ENCODE measurements around the gene PARD3. TPM values are rescaled to one million over a fixed set of nuclear protein-coding genes. Genes with fewer than 3 reads are reported as not detected.

The PARD3 gene
- total and polyA plus RNA-seq, 2 donors (not counting 3 experiments of a cell fraction or from before 2014, with no cell fraction given), result 7.3 to 24.1 TPM

DNA sequence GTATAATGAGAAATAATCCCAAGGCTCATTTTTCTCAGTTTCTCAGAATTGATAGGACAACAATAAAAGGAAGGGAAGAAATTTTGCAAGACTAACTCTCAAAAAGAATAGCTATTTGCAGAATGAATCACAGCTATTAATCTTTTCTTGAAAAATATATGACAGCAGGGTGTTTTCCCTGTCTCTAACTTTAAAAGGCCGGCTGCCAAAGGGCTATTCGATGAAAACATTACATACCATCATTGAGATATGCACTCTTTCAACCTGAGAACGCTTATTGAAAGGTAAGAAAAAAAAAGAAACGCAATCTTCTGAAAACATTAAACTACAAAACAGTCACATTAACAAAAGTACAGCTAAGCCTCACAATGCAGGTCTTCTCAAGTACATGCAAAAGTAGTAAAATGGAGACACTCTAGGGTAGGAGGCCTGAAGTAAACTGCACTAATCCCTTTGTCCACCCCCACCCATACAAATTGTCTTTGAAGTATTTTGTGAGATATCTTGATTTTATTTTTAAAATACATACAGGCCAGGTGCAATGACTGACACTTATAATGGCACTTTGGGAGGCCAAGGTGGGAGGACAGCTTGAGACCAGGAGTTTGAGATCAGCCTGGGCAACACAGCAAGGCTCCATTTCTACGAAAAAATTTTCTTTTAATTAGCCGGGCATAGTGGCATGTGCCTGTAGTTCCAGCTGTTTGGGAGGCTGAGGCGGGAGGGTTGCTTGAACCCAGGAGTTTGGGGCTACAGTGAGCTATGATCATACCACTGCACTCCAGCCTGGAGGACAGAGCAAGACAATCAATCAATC is 83.0 kb downstream of the PARD3 start:
- DNase-seq (ENCODE audit: low read depth, low spot score) (peak; percentile 89), FAIRE-seq (peak; percentile 82)
- no peaks in the 10 kb centered on the region for H3K36me3 ChIP-seq (ENCODE audit: control insufficient read depth in 2 of 2, extremely low read depth in 1 of 2, insufficient read depth in 2 of 2, low read length in 2 of 2)
- ChIA-PET CTCF (interaction anchor here (0.8 to 3.2 kb wide), 17 partner anchors 8 to 262 kb away, joined by 3 to 23 read pairs (median 4); no protein-coding TSS in a partner anchor), POLR2A (interaction anchor here (0.5 to 1.1 kb wide), 2 partner anchors 8 to 57 kb away, joined by 4 to 5 read pairs; no protein-coding TSS in a partner anchor)
- intact Hi-C loops (cut with micrococcal nuclease), result loop anchor here (1.0 kb wide), 2 partner anchors 26 to 82 kb away; no protein-coding TSS in a partner anchor
- H3K4me1 ChIP-seq (ENCODE audit: control insufficient read depth, extremely low read depth, insufficient read depth, low read length), result peaks cover 30% of the 10 kb centered on the region
- H3K79me2 ChIP-seq (ENCODE audit: control insufficient read depth, insufficient read depth, low read length), result peaks cover 3% of the 10 kb centered on the region
- dilution Hi-C loops (cut with MboI; ENCODE audit: extremely low pct_ligation_motif_present, low sequenced_read_pairs), result no loop called here
- no peak overlapping the region for H3K9ac ChIP-seq (replicated peaks; ENCODE audit: extremely low read depth, insufficient read depth, low read length)
- no peaks in the 10 kb centered on the region for H3K27me3 ChIP-seq (ENCODE audit: control insufficient read depth in 2 of 2, insufficient read depth in 2 of 2, low read length in 2 of 2)
- H4K20me1 ChIP-seq (replicated peaks; ENCODE audit: control insufficient read depth, extremely low read depth, insufficient read depth, low read length), result no peaks in the 10 kb centered on the region
- no peaks in the 10 kb centered on the region for H3K9me1 ChIP-seq (replicated peaks; ENCODE audit: control insufficient read depth, extremely low read depth, insufficient read depth, low read length)
- peak; percentile 80 for TF ChIP-seq FOS (IDR thresholded peaks at IDR 0.05; ENCODE audit: borderline replicate concordance, insufficient read depth, low read length)
- no peak for TF ChIP-seq MYC (IDR thresholded peaks at IDR 0.05; ENCODE audit: low read depth, low read length)
- TF ChIP-seq POLR2AphosphoS5 (IDR thresholded peaks at IDR 0.05; ENCODE audit: insufficient read depth, low read depth, low read length), result no peak
- TF ChIP-seq JUN (IDR thresholded peaks at IDR 0.05; ENCODE audit: borderline replicate concordance, insufficient read depth, insufficient read length, low read depth), result peak; percentile 68
- peak overlapping the region; percentile 89 for H3K4me2 ChIP-seq (ENCODE audit: insufficient read depth, low read length)
- no peak overlapping the region for H2AFZ ChIP-seq (ENCODE audit: low read depth, low read length)
- peak overlapping the region; percentile 72 for H3K27ac ChIP-seq (ENCODE audit: insufficient read depth, low read depth, low read length)
- H3K9me3 ChIP-seq (replicated peaks; ENCODE audit: control insufficient read depth, insufficient read depth, low read length), result no peaks in the 10 kb centered on the region
- BruUV-seq (replicated peaks), result no TSS peak
- peak overlapping the region in 1 of 3 experiments; percentile 4 for H3K4me3 ChIP-seq (replicated peaks in 1 of 3; ENCODE audit: insufficient read depth in 1 of 3, low read depth in 1 of 3, low read length in 3 of 3)

GRCh38 chr10:34731213-34731612 is 83.9 kb downstream of the PARD3 start:
- peak overlapping the region; percentile 89 for H3K4me2 ChIP-seq (ENCODE audit: insufficient read depth, low read length)
- CTCF ChIA-PET, result interaction anchor here (0.8 to 3.2 kb wide), 15 partner anchors 7 to 263 kb away, joined by 3 to 23 read pairs (median 5); no protein-coding TSS in a partner anchor
- TF ChIP-seq MYC (IDR thresholded peaks at IDR 0.05; ENCODE audit: low read depth, low read length), result no peak
- TF ChIP-seq CTCF (IDR thresholded peaks at IDR 0.05; ENCODE audit: extremely low read depth in 1 of 2, insufficient read depth in 1 of 2, low read depth in 1 of 2, low read length in 2 of 2), result no peak
- no peak for TF ChIP-seq FOS (IDR thresholded peaks at IDR 0.05; ENCODE audit: borderline replicate concordance, insufficient read depth, low read length)
- no peak for TF ChIP-seq POLR2A (IDR thresholded peaks at IDR 0.05; ENCODE audit: low read depth, low read length)
- TF ChIP-seq EZH2 (IDR thresholded peaks at IDR 0.05; ENCODE audit: borderline replicate concordance, low read depth, low read length, severe bottlenecking), result no peak
- TF ChIP-seq POLR2AphosphoS5 (IDR thresholded peaks at IDR 0.05; ENCODE audit: insufficient read depth, low read depth, low read length), result no peak
- TF ChIP-seq JUN (IDR thresholded peaks at IDR 0.05; ENCODE audit: borderline replicate concordance, insufficient read depth, insufficient read length, low read depth), result no peak
- TF ChIP-seq, protein P1, sequence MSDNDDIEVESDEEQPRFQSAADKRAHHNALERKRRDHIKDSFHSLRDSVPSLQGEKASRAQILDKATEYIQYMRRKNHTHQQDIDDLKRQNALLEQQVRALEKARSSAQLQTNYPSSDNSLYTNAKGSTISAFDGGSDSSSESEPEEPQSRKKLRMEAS (IDR thresholded peaks at IDR 0.05; ENCODE audit: insufficient read depth, insufficient read length), result no peak
- no peak for TF ChIP-seq GATA2 (IDR thresholded peaks at IDR 0.05; ENCODE audit: insufficient read depth, insufficient read length, low read depth, low read length)
- no peaks in the 10 kb centered on the region for H3K9me1 ChIP-seq (replicated peaks; ENCODE audit: control insufficient read depth, extremely low read depth, insufficient read depth, low read length)
- H3K27ac ChIP-seq (ENCODE audit: insufficient read depth, low read depth, low read length), result peak overlapping the region; percentile 28
- H3K9me3 ChIP-seq (replicated peaks; ENCODE audit: control insufficient read depth, insufficient read depth, low read length), result no peaks in the 10 kb centered on the region
- peaks cover 30% of the 10 kb centered on the region for H3K4me1 ChIP-seq (ENCODE audit: control insufficient read depth, extremely low read depth, insufficient read depth, low read length)
- POLR2A ChIA-PET, result interaction anchor here (0.5 to 1.1 kb wide), 2 partner anchors 9 to 56 kb away, joined by 4 to 5 read pairs; no protein-coding TSS in a partner anchor
- dilution Hi-C loops (cut with MboI; ENCODE audit: extremely low pct_ligation_motif_present, low sequenced_read_pairs) (no loop called here), intact Hi-C loops (cut with micrococcal nuclease) (no loop called here)
- no peak overlapping the region for H2AFZ ChIP-seq (ENCODE audit: low read depth, low read length)
- BruUV-seq (replicated peaks), result no TSS peak
- H3K27me3 ChIP-seq (ENCODE audit: control insufficient read depth in 2 of 2, insufficient read depth in 2 of 2, low read length in 2 of 2), result no peaks in the 10 kb centered on the region
- H3K4me3 ChIP-seq (replicated peaks in 1 of 3; ENCODE audit: insufficient read depth in 1 of 3, low read depth in 1 of 3, low read length in 3 of 3), result no peak overlapping the region
- no peak overlapping the region for H3K9ac ChIP-seq (replicated peaks; ENCODE audit: extremely low read depth, insufficient read depth, low read length)
- peaks cover 3% of the 10 kb centered on the region for H3K79me2 ChIP-seq (ENCODE audit: control insufficient read depth, insufficient read depth, low read length)
- no peaks in the 10 kb centered on the region for H3K36me3 ChIP-seq (ENCODE audit: control insufficient read depth in 2 of 2, extremely low read depth in 1 of 2, insufficient read depth in 2 of 2, low read length in 2 of 2)
- peak; percentile 18 for DNase-seq (ENCODE audit: low read depth, low spot score)
- FAIRE-seq, result no peak
- no peaks in the 10 kb centered on the region for H4K20me1 ChIP-seq (replicated peaks; ENCODE audit: control insufficient read depth, extremely low read depth, insufficient read depth, low read length)
